Measurements from ENCODE around the gene FAHD1.
"Not testable (repeated sequence)": the region's sequence is repeated elsewhere in the genome, so short reads cannot be mapped to it uniquely, and the experiment has no call there.

DNA sequence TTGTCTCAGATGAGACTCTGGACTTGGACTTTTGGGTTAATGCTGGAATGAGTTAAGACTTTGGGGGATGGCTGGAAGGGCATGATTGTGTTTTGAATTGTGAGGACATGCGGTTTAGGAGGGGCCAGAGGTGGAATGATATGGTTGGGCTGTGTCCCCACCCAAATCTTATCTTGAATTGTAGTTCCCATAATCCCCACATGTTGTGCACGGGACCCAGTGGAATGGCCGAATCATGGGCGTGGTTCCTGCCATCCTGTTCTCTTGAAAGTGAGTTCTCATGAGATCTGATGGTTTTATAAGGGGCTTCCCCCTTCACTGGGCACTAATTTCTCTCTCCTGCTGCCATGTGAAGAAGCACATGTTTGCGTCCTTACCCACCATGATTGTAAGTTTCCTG lies 27.7 kb upstream of the FAHD1 start:
- TF ChIP-seq, protein P1, sequence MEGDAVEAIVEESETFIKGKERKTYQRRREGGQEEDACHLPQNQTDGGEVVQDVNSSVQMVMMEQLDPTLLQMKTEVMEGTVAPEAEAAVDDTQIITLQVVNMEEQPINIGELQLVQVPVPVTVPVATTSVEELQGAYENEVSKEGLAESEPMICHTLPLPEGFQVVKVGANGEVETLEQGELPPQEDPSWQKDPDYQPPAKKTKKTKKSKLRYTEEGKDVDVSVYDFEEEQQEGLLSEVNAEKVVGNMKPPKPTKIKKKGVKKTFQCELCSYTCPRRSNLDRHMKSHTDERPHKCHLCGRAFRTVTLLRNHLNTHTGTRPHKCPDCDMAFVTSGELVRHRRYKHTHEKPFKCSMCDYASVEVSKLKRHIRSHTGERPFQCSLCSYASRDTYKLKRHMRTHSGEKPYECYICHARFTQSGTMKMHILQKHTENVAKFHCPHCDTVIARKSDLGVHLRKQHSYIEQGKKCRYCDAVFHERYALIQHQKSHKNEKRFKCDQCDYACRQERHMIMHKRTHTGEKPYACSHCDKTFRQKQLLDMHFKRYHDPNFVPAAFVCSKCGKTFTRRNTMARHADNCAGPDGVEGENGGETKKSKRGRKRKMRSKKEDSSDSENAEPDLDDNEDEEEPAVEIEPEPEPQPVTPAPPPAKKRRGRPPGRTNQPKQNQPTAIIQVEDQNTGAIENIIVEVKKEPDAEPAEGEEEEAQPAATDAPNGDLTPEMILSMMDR (IDR thresholded peaks at IDR 0.05 in 4 of 5, conservative IDR thresholded peaks at IDR 0.05 in 1 of 5), result not testable (repeated sequence)
- TF ChIP-seq POLR2A (IDR thresholded peaks at IDR 0.05), result not testable (repeated sequence)
